Measurements from ENCODE around the gene ANK3. TPM values are rescaled to one million over a fixed set of nuclear protein-coding genes. Genes with fewer than 3 reads are reported as not detected.

ANK3 gene
- total RNA-seq, 1 experiment from 2014 or later, result 15.3 TPM

DNA sequence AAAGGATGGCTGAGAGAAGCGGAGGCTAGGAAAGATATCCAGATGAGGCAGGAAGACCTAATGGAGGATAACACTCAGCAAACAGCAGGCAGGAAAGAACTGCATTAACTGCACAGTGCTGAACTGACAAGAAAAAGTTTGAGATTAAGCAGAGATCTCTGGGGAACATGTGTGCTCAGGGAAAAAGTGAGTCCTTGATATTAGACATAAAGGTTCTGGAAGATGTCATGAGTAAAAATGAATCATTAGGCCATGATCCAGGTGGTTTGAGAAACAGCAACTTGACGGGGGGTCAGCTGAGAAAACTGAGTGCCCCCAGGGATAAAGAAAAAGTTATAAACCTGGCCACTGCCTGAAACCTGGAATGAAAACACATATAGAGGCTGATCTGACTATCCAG is 27.3 kb upstream of the ANK3 start:
- Histone ChIP-seq H3K4me2 (ENCODE audit: low read length) (no peak overlapping the region), H3K79me2 (ENCODE audit: insufficient read depth, low read length) (no peaks in the 10 kb centered on the region), H3K27ac (ENCODE audit: low read depth, low read length) (no peak overlapping the region), H3K36me3 (ENCODE audit: control insufficient read depth in 1 of 2, insufficient read depth in 2 of 2, low read length in 2 of 2) (no peaks in the 10 kb centered on the region), H4K20me1 (ENCODE audit: insufficient read depth) (no peaks in the 10 kb centered on the region), H3K9ac (ENCODE audit: low read length) (no peak overlapping the region), H3K27me3 (ENCODE audit: insufficient read depth, low read length) (no peaks in the 10 kb centered on the region), H3K9me2 (ENCODE audit: insufficient read depth) (no peaks in the 10 kb centered on the region), H2AFZ (ENCODE audit: low read depth, low read length, poor library complexity, severe bottlenecking) (no peak overlapping the region), H3K4me3 (replicated peaks in 1 of 2; ENCODE audit: low read depth in 1 of 2, low read length in 2 of 2) (no peak overlapping the region), H3K4me1 (ENCODE audit: control insufficient read depth in 1 of 2, insufficient read depth in 2 of 2, low read length in 2 of 2) (peaks cover 3 to 20% of the 10 kb centered on the region in 2 experiments; a peak in 3 of 4 replicates), H3K9me3 (ENCODE audit: control insufficient read depth in 1 of 2, insufficient read depth in 1 of 2, low read depth in 1 of 2, low read length in 2 of 2) (no peaks in the 10 kb centered on the region)
- no peak for DNase-seq (ENCODE audit: low read depth, low spot score)
- RAD21 ChIA-PET (ENCODE audit: low non-redundant PET in 1 of 2, low total read pairs in 2 of 2, uncharacterized antibody in 2 of 2, unreplicated experiment in 2 of 2), result no interaction called here
- POLR2A ChIA-PET, result no interaction called here
- CTCF ChIA-PET, result no interaction called here
- TF ChIP-seq, protein P1, sequence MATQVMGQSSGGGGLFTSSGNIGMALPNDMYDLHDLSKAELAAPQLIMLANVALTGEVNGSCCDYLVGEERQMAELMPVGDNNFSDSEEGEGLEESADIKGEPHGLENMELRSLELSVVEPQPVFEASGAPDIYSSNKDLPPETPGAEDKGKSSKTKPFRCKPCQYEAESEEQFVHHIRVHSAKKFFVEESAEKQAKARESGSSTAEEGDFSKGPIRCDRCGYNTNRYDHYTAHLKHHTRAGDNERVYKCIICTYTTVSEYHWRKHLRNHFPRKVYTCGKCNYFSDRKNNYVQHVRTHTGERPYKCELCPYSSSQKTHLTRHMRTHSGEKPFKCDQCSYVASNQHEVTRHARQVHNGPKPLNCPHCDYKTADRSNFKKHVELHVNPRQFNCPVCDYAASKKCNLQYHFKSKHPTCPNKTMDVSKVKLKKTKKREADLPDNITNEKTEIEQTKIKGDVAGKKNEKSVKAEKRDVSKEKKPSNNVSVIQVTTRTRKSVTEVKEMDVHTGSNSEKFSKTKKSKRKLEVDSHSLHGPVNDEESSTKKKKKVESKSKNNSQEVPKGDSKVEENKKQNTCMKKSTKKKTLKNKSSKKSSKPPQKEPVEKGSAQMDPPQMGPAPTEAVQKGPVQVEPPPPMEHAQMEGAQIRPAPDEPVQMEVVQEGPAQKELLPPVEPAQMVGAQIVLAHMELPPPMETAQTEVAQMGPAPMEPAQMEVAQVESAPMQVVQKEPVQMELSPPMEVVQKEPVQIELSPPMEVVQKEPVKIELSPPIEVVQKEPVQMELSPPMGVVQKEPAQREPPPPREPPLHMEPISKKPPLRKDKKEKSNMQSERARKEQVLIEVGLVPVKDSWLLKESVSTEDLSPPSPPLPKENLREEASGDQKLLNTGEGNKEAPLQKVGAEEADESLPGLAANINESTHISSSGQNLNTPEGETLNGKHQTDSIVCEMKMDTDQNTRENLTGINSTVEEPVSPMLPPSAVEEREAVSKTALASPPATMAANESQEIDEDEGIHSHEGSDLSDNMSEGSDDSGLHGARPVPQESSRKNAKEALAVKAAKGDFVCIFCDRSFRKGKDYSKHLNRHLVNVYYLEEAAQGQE (IDR thresholded peaks at IDR 0.05; ENCODE audit: low read depth), result no peak
- TF ChIP-seq EZH2phosphoT487 (IDR thresholded peaks at IDR 0.05; ENCODE audit: borderline replicate concordance) (no peak), RAD21 (IDR thresholded peaks at IDR 0.05; ENCODE audit: low read depth) (no peak), SIN3A (IDR thresholded peaks at IDR 0.05; ENCODE audit: low read depth) (no peak), POLR2AphosphoS5 (IDR thresholded peaks at IDR 0.05; ENCODE audit: low read depth, low read length) (no peak)
- TF ChIP-seq, protein P2, sequence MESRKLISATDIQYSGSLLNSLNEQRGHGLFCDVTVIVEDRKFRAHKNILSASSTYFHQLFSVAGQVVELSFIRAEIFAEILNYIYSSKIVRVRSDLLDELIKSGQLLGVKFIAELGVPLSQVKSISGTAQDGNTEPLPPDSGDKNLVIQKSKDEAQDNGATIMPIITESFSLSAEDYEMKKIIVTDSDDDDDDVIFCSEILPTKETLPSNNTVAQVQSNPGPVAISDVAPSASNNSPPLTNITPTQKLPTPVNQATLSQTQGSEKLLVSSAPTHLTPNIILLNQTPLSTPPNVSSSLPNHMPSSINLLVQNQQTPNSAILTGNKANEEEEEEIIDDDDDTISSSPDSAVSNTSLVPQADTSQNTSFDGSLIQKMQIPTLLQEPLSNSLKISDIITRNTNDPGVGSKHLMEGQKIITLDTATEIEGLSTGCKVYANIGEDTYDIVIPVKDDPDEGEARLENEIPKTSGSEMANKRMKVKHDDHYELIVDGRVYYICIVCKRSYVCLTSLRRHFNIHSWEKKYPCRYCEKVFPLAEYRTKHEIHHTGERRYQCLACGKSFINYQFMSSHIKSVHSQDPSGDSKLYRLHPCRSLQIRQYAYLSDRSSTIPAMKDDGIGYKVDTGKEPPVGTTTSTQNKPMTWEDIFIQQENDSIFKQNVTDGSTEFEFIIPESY (IDR thresholded peaks at IDR 0.05; ENCODE audit: extremely low read depth, insufficient replicate concordance, low read length), result no peak
- TF ChIP-seq, protein P3, sequence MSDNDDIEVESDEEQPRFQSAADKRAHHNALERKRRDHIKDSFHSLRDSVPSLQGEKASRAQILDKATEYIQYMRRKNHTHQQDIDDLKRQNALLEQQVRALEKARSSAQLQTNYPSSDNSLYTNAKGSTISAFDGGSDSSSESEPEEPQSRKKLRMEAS (IDR thresholded peaks at IDR 0.05), result no peak
- TF ChIP-seq, protein P4, sequence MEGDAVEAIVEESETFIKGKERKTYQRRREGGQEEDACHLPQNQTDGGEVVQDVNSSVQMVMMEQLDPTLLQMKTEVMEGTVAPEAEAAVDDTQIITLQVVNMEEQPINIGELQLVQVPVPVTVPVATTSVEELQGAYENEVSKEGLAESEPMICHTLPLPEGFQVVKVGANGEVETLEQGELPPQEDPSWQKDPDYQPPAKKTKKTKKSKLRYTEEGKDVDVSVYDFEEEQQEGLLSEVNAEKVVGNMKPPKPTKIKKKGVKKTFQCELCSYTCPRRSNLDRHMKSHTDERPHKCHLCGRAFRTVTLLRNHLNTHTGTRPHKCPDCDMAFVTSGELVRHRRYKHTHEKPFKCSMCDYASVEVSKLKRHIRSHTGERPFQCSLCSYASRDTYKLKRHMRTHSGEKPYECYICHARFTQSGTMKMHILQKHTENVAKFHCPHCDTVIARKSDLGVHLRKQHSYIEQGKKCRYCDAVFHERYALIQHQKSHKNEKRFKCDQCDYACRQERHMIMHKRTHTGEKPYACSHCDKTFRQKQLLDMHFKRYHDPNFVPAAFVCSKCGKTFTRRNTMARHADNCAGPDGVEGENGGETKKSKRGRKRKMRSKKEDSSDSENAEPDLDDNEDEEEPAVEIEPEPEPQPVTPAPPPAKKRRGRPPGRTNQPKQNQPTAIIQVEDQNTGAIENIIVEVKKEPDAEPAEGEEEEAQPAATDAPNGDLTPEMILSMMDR (IDR thresholded peaks at IDR 0.05 in 2 of 3, conservative IDR thresholded peaks at IDR 0.05 in 1 of 3; ENCODE audit: borderline replicate concordance in 1 of 3, insufficient read depth in 1 of 3, low read depth in 2 of 3, low read length in 2 of 3), result no peak
- intact Hi-C loops (cut with micrococcal nuclease), result no loop called here
- ATAC-seq, result no peak
- BruUV-seq (replicated peaks), result no TSS peak
